SK-N-SH (cell line): Measurements from ENCODE around the gene VAMP1.

Source experiments
- MAX ChIP-seq: IDR thresholded peaks from 2 replicates; pipeline ENCODE4 v1.4.0; 2012; ENCODE audit warnings: low read depth
- RAD21 ChIP-seq: IDR thresholded peaks from 2 replicates; pipeline ENCODE4 v1.6.1; 2012; ENCODE audit warnings: mild to moderate bottlenecking, low read length

- TF ChIP-seq RAD21 (no peak), MAX (no peak)
Observed at GRCh38 chr12:6434205-6435140, 36.0 kb downstream of the VAMP1 start.
